Dermis microvascular lymphatic vessel endothelial cell (primary cell): ENCODE data around the gene EFHD1. TPM values are rescaled to one million over a fixed set of nuclear protein-coding genes. Genes with fewer than 3 reads are reported as not detected.
"Not testable (repeated sequence)": the region's sequence is repeated elsewhere in the genome, so short reads cannot be mapped to it uniquely, and the experiment has no call there.

ENCODE experiments used
- DNase-seq, 2 donors: peaks; one replicate each; pipeline versions ENCODE4 v3.0.0 to v3.0.0-alpha.2; 2010; ENCODE audit warnings: low read depth in 2 of 2
- total RNA-seq: library from RNA; depleted of rRNA; stranded (reverse); fragments of >200 nt; gene quantifications from 2 replicates; pipeline ENCODE4 v1.2.1, GENCODE V29; 2014

The EFHD1 gene
- total RNA-seq, 1 donor from 2014 or later = not detected

DNA sequence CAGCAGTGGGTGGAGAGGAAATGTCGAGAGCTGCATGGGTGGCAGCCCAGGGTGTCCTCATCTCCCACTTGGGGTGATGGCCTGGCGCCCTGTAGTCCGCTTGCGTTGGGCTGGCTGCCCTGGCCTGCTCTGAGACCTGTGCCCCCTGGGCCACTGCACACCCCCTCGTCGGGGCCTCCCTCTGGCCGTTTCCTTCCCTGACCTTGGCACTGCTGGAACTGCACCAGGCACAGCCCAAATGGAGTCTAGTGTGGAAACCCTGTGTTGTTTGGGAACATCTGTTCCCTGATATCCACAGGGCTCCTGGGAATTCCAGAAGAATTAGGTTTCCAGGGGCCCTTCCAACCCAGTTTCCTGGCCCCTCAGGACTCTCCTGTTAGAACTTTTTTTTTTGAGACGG is 13.9 kb downstream of the EFHD1 start:
- DNase-seq = no peak

GRCh38 chr2:232649033-232649432 is 15.6 kb downstream of the EFHD1 start:
- no peak for DNase-seq

GRCh38 chr2:232652505-232652851 is 19.1 kb downstream of the EFHD1 start:
- no peak for DNase-seq

- DNase-seq = no peak
Observed at GRCh38 chr2:232653441-232653840, 20.0 kb downstream of the EFHD1 start.

- no peak for DNase-seq
Observed at GRCh38 chr2:232655392-232655791, 22.0 kb downstream of the EFHD1 start.

DNA sequence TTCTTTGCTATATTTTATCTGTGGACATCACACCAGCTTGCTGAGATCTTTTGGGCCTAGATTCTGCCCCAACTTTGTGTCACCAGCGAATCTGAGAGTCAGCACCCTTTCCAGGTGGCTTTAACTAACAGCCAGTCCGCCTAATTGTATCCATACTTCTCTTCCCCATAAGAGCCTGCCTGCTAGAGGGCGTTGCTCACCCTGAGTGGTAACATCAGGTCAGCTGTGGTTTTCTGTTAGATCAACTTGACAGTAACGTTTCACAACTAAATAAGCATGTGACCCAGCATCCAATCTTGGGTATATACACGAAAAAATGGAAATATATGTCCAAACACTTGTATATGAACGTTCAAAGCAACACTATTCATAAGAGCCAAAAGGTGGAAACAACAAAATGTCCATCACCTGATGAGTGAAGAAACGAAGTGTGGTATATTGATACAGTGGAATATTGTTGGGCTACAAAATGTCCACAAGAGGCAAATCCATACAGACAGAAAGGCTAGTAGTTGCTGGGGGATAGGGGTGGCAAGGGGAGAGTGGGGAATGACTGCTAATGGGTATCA is 24.9 kb downstream of the EFHD1 start:
- no peak for DNase-seq

DNA sequence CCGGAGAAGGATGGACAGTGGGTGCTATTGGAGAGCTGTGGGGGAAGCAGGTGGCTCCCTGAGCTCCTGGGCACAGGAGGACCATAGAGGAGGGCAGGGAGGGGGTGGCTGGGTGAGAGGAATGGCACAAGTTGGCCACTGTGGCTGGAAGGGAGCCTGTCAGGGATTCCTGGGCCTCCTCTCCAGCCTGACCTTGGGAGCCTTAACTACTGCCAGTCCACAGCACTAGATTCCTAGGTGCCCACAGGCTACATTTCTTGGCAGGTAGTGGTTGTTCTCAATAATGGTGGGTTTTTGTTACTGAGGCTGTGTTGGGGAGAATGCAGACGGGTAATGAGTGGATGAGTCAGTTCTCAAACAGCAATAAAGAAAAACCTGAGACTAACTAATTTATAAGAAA is 26.0 kb downstream of the EFHD1 start:
- no peak for DNase-seq

DNA sequence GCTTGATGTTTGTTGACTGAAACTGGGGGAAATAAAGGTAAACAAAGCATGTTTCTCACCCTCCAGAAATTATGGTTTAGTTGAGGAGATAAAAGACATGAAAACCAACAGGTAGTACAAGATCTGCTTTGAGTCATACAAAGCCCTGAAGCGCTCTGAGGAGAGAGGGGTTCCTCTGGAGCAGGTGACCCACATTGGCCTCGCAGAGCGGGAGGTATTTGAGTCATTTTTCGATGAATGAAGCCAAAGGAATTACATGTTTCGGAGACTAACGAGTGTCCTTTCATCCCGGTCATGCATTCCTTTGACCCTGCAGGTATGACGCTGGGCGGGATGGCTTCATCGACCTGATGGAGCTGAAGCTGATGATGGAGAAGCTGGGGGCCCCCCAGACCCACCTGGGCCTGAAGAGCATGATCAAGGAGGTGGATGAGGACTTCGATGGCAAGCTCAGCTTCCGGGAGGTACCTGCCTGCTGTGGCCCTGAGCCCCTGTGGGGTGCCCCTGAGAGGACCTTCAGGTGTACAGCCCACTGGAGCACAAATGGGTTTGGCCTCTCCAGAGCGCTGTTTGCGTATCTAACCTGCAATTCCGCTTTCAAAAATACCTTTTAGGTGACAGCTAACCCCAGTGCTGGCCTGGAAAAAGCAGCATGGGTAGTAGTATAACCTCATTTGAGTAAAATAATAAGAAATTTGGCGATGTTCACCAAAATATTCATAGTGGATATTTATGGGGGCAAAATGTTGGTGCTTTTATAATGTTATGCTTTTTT is 29.3 kb downstream of the EFHD1 start:
- no peak for DNase-seq

GRCh38 chr2:232666051-232666805 is 32.8 kb downstream of the EFHD1 start:
- DNase-seq = no peak

- DNase-seq = no peak
Observed at GRCh38 chr2:232667989-232668583, 34.7 kb downstream of the EFHD1 start.

DNA sequence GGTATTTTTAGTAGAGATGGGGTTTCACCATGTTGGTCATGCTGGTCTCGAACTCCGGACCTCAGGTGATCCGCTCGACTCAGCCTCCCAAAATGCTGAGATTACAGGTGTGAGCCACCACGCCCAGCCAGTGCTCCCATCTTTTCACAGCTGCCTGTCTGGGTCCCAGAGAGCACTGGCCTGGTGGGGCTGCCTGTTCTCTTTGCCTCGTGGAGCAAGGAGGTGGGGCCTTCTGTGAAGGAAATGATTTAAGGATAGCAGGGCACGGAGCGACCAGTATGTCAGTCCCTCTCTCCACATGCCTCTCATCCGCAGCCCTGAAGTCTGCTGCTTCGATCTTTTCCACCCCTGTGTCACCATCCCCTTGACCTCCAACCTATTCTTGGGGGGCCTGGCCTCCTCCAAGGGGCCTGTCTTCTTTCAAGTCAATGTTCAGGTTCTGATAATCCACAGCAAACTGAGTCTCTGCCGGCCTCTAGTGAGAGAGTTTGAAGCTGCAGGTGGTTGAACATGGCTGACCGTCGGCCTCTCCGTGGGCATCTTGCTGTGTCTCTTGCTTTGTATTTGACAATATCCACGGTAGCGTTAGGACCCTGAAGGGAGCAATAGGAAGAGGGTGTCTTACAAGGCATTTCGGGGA is 35.5 kb downstream of the EFHD1 start:
- peak; percentile 4 to 24 for DNase-seq

DNA sequence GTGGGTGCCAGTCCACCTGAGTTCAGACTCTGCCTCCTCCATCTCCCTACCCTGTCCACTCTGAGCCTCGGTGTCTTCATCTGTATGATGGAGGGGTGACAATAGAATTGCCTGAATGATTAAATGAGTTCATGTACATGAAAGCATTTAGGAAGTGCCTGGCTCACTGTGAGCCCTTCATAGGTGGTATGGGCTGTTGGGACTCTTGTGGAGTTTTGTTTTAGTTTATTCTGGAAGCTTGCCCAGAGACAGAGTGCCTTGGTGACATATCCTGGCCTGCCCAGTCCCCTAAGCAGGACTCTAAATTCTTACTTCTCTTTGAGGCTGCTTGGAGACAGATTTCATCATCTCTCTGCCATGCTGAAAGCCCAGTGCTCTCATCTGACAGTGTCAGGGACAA is 39.2 kb downstream of the EFHD1 start:
- DNase-seq = no peak

DNA sequence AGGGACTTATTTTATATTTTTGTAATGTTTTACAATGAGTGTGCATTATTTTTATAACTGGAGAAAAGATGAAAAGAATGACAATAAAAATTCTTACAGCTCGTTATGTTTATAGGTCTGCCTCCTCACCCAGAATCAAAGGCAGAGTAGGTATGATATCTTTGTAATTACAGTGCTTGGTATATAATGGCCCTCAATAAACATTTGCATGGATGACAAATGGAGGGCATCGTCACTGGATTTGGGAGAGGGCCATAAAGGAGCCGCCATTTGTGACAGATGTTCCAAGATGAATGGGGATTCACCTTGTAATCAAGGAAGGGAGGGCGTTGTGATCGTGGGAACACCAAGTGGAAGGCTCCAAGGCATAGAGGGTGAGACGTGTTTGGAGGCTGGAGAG is 41.1 kb downstream of the EFHD1 start:
- no peak for DNase-seq

- no peak for DNase-seq
Observed at GRCh38 chr2:232675381-232675780, 42.0 kb downstream of the EFHD1 start.

- DNase-seq = no peak
Observed at GRCh38 chr2:232680006-232680405, 46.6 kb downstream of the EFHD1 start.

GRCh38 chr2:232681527-232681926 is 48.1 kb downstream of the EFHD1 start:
- DNase-seq = no peak

- DNase-seq = no peak
Observed at GRCh38 chr2:232683368-232683767, 50.0 kb downstream of the EFHD1 start.

GRCh38 chr2:232685391-232685790 is 52.0 kb downstream of the EFHD1 start:
- DNase-seq = not testable (repeated sequence)

DNA sequence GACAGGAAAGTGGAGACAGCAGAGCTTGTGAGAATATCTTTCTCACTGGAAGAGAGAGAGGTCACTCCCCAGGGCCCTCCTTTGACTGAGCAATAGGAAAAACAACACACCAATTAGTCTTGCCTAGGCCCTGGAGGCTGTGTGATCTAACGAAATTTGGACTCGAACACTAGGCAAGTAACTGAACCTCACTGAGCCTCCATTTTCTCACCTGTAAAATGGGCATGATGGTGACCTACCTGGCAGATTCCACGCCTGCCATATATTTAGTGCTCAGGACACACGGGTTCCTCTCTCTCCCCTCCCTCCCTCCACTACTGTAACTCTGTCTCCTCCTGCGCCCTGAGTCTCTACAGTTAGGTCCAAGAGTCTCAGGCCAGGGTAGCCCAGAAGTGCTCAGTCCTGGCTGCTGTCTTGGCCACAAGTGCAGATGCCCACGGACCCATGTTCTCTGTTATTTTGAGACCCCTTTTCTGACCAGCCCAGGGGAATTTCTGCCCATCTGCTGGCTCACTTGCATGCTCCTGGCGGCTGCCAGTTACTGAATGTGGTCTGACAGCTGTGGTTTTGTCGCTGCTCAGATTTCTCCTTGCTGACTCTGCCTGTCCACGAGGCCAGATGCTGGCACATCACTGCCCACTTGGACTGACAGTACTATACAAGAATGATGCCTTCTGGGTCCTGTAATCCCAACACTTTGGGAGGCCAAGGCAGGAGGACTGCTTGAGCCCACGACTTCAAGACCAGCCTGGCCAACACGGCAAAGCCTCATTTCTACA is 54.2 kb downstream of the EFHD1 start:
- no peak for DNase-seq

DNA sequence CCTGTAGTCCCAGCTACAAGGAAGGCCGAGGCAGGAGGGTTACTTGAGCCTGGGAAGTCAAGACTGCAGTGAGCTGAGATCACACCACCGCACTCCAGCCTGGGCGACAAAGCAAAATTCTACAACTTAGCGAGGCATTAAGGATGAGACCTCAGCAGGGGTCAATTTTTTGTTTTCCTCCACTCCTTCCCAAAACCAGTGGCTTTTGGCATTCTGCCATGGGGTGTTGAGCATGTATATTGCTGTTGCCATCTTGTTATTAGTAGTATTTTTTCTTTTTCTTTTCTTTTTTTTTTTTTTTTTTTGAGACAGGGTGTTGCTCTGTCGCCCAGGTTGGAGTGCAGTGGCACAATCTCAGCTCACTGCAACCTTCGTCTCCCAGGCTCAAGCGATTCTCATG is 54.8 kb downstream of the EFHD1 start:
- DNase-seq = no peak
